ENCODE results near the gene CROCC.

GRCh38 chr1:16921391-16922185 lies at the start of gene CROCC:
- no peak for TF ChIP-seq GABPA (IDR thresholded peaks at IDR 0.05; ENCODE audit: low read depth)
- TF ChIP-seq CTCF (IDR thresholded peaks at IDR 0.05; ENCODE audit: insufficient read depth, low read length): no peak
- no peak for TF ChIP-seq REST (IDR thresholded peaks at IDR 0.05; ENCODE audit: insufficient replicate concordance, low read depth)
- no peak for TF ChIP-seq POLR2AphosphoS5 (IDR thresholded peaks at IDR 0.05; ENCODE audit: low read depth)
- no peak for TF ChIP-seq SPI1 (IDR thresholded peaks at IDR 0.05; ENCODE audit: borderline replicate concordance, low read depth)
